ENCODE measurements around the gene KRTAP12-2.

KRTAP12-2 gene, protein sequence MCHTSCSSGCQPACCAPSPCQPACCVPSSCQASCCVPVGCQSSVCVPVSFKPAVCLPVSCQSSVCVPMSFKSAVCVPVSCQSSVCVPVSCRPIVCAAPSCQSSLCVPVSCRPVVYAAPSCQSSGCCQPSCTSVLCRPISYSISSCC

DNA sequence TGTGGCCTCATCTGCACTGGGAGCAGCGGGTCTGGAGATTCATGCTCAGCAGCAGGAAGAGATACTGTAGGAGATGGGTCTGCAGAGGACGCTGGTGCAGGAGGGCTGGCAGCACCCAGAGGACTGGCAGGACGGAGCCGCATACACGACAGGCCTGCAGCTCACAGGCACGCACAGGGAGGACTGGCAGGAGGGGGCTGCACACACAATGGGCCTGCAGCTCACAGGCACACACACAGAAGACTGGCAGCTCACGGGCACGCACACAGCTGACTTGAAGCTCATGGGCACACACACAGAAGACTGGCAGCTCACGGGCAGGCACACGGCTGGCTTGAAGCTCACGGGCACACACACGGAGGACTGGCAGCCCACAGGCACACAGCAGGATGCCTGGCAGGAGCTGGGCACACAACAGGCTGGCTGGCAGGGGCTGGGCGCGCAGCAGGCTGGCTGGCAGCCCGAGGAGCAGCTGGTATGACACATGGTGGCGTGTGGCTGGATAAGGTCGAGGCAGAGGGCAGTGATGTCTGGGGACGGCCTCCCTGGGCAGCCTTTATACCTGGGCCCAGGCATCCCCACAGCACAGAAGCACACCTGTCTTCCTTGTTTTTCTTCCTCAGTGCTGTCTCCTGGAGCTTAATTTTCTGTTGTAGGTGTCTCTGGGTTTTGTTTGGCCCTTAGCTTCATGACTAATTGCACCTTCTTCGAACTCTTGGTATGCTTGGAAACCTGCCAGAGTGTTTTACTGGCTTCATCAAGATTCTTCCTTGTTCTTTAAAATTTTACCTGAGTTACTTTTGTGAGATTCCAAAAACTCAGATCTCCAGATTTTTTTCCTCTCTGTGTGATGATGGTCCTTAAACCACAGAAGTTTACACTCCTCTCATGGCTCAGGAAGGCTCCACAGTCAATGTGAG lies at the start of gene KRTAP12-2:
KRTAP12-2 (minus strand) TSS at position 527 of the 920 bp plus-strand sequence; CDS start at position 486, 41 bp downstream.
- Histone ChIP-seq H3K9me3 (no peaks in the 10 kb centered on the region), H3K36me3 (replicated peaks) (no peaks in the 10 kb centered on the region), H3K4me3 (no peak within 1 kb of the TSS), H3K27me3 (ENCODE audit: low read depth) (0 out of 2 replicates have a peak, but pooled peaks cover 1% of the 10 kb centered on the region), H3K4me1 (no peaks in the 10 kb centered on the region)
- in situ Hi-C loops (cut with MboI; ENCODE audit: low sequenced_read_pairs) = no loop called here
- no peak for DNase-seq (ENCODE audit: low spot score in 2 of 2)

DNA sequence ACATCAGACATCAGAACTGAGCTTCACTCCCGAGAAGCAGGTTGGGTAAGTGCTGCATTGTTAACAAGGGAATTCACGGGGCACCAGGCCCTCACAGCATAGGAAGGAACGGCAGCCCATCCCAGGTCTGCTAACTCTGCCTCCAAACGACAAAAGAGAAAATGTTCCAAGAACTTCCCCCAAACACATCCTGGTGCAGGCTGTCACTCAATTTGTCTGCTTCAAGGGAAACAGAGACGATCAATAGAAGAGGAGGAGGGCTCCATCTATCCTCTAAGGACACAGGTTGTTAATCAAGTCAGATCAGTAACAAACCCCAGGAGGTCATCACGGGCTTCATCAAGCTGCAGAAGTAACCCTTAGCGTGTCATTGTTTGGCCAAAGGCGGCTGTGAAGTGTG lies 48.2 kb upstream of the KRTAP12-2 start:
- DNase-seq (ENCODE audit: low spot score in 2 of 2) = no peak
- Histone ChIP-seq H3K36me3 (replicated peaks) (no peaks in the 10 kb centered on the region), H3K27me3 (ENCODE audit: low read depth) (peaks cover 42% of the 10 kb centered on the region), H3K4me1 (no peaks in the 10 kb centered on the region), H3K9me3 (no peaks in the 10 kb centered on the region; the same call in 1 of the 2 replicates), H3K4me3 (no peak overlapping the region)
- in situ Hi-C loops (cut with MboI; ENCODE audit: low sequenced_read_pairs) = no loop called here

DNA sequence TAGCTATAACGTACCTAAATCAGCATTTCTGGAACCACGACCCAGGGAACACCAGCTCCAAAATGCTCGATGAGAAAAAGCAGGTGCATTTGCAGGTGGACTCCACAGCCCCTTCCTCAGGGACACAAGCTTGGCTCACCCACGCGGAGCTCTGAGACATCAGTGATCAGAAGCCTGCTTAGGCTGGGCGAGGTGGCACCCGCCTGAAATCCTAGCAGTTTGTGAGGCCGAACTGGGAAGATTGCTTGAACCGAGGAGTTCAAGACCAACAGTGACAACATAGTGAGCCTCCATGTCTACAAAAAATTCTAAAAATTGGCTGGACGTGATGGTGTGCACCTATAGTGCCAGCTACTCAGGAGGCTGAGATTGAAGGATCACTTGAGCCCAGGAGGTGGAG lies 47.1 kb upstream of the KRTAP12-2 start:
- Histone ChIP-seq H3K9me3 (no peaks in the 10 kb centered on the region; the same call in 1 of the 2 replicates), H3K4me1 (no peaks in the 10 kb centered on the region), H3K36me3 (replicated peaks) (no peaks in the 10 kb centered on the region), H3K4me3 (no peak overlapping the region), H3K27me3 (ENCODE audit: low read depth) (peaks cover 49% of the 10 kb centered on the region)
- DNase-seq (ENCODE audit: low spot score in 2 of 2) = peak in 1 of 2 experiments; percentile 1
- in situ Hi-C loops (cut with MboI; ENCODE audit: low sequenced_read_pairs) = no loop called here

DNA sequence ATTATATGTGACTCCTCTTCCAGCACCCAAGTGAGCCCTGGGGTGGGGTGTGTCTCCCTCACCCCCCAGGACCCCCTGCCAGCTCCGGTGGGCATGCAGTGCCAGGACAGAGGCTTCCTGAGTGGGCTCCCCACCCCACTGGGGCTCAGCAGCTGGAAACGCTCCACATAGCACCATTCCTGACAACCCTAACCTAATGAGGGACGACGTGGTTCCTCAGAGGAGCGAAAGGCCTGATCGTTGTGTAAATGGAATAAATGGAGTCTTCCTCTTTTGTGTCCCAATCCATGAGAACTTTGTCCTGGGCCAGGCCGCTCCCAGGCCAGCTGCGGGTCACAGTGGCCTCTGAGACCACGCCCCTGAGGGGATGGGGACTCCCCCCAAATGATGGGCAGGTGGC lies 46.4 kb upstream of the KRTAP12-2 start:
- Histone ChIP-seq H3K27me3 (ENCODE audit: low read depth) (peaks cover 56% of the 10 kb centered on the region), H3K36me3 (replicated peaks) (no peaks in the 10 kb centered on the region), H3K4me3 (no peak overlapping the region), H3K4me1 (no peaks in the 10 kb centered on the region), H3K9me3 (no peaks in the 10 kb centered on the region)
- in situ Hi-C loops (cut with MboI; ENCODE audit: low sequenced_read_pairs) = no loop called here
- no peak for DNase-seq (ENCODE audit: low spot score in 2 of 2)

DNA sequence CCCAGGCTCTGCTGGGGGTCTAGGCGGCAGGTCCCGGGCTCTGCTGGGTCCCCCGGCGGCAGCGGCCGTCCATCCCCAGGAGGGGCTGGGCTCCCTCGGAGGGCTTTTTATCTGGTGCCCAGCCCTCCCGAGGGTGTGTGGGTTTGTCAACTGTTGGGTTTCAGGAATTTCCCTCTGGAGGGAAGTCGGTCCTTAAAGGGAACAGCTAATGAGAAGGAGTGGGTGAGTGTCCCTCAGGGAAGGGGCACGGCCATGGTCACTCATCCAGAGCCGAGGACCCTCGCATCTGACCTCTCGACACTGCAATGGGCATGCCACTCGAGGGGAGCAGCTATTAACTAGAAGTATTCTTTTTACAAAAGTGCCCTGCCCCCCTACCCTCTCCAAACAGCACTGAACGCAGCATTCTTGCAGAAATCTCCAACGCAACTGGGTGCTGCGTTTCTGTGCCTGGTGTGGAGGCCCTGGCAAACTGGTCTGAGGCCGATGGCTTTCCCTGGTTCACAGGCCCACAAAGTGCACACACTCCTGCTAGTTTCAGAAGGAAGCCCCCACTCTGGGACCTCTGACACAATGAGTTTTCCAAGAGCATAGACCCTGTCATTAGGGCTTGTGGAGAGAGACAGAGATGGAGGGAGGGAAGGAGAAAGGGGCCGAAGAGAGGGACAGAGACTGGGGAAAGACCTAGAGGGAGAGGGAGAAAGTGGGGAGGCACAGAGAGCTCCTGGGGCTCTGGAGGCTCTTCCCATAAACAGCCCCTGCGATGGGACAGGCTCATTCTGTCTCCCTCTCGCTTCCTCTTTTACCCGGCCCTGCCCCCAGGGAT lies 45.7 kb upstream of the KRTAP12-2 start:
- in situ Hi-C loops (cut with MboI; ENCODE audit: low sequenced_read_pairs) = no loop called here
- Histone ChIP-seq H3K27me3 (ENCODE audit: low read depth) (peaks cover 62% of the 10 kb centered on the region), H3K9me3 (no peaks in the 10 kb centered on the region), H3K4me1 (no peaks in the 10 kb centered on the region), H3K4me3 (no peak overlapping the region), H3K36me3 (replicated peaks) (no peaks in the 10 kb centered on the region)
- DNase-seq (ENCODE audit: low spot score in 2 of 2) = peak in 1 of 2 experiments; percentile 1

DNA sequence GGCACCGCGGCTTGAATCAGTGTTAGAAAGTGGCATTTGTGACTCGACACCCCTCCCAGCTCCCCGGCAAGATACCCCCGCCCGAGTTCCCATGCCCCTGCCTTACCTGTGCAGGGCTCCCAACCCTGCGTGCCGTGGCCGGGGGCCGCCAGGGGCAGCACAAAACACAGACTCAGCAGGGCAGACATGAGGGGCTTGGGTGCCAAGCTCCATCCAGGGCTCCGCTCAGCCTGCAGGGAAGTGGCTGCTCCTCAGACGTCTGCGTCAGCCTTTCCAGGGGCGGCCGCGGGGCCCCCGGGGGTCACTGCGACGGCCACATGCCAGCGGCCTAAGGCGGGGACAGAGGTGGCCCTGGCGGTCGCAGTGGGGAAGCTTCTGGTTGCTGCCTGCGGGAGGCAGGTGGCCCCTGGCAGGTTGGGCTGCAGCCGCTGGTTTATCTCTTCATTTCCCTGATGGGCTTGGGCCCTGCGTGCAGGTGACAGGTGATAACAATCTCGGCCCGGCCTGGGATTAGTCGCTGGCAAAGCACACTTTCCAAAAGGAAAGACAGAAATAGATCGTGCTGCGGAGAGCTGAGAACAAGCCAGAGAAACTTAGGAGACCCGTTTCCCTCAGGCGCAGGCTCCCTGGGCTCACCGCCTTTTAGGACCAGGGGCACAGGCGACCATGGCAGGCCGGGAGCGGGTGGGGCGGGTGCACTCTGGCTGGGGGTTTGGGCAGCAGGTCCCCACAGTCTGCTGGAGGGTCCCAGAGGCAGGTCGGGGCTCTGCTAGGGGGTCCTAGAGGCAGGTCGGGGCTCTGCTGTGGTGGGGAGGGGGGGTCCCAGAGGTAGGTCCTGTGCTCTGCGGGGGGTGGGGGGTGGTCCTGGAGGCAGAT lies 44.8 kb upstream of the KRTAP12-2 start, which contains the start of gene TSPEAR:
TSPEAR (minus strand) TSS at position 246 of the 876 bp plus-strand sequence; CDS start at position 188, 58 bp downstream.
- H3K4me1 ChIP-seq = no peaks in the 10 kb centered on the region
- no peaks in the 10 kb centered on the region for H3K9me3 ChIP-seq
- H3K4me3 ChIP-seq = no peak within 1 kb of the TSS
- peaks cover 66% of the 10 kb centered on the region for H3K27me3 ChIP-seq (ENCODE audit: low read depth)
- DNase-seq (ENCODE audit: low spot score in 2 of 2) = peak in 1 of 2 experiments; percentile 4
- H3K36me3 ChIP-seq (replicated peaks) = no peaks in the 10 kb centered on the region
- in situ Hi-C loops (cut with MboI; ENCODE audit: low sequenced_read_pairs) = no loop called here

DNA sequence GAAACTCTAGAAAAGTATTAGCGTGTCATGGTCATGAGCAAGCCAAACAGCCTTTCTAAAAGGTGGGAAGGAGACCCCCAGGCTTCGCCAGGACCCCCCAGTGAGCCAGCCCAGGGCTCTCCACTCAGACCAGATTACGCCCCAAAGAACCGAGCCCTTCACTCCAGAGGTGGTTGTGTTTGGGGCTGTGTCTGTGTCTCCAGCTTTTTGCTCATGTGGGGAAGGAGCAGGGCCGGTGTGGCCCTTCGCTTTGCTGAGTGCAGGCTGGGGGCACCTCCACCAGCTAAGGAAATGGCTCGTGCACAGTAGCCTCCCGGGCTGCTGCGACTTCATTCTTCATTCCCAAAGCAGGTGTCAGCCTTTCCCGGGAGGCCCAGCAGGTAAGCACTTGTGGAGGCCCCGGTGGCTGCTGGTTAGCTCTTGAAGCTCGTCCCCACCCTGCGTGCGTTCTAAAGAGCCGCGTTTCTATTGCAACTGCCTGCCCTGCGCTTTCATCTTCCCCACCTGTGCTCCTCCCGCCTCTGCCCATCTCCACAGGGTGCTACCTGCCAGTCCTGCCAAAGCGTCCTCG lies 44.1 kb upstream of the KRTAP12-2 start:
- Histone ChIP-seq H3K9me3 (no peaks in the 10 kb centered on the region), H3K27me3 (ENCODE audit: low read depth) (peaks cover 73% of the 10 kb centered on the region), H3K4me3 (no peak overlapping the region), H3K4me1 (no peaks in the 10 kb centered on the region), H3K36me3 (replicated peaks) (no peaks in the 10 kb centered on the region)
- DNase-seq (ENCODE audit: low spot score in 2 of 2) = peak in 1 of 2 experiments; percentile 5
- in situ Hi-C loops (cut with MboI; ENCODE audit: low sequenced_read_pairs) = no loop called here

DNA sequence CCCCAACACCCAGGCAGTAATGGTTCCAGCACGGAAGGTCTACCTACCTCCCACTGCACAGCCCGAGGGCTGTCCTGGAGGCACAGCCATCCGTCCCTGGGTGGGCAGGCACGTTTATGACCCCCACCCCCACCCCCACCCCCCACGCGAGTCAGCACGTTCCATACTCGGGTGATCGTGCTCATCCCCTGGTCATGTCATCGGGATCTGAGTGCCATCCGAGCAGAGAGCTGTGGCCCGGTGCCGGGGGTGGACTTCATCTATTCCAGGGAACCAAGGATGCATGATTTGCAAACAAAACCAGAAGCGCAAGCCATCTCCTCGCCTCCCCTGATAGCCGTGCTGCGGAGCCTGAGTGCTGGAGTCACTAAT lies 43.6 kb upstream of the KRTAP12-2 start:
- H3K27me3 ChIP-seq (ENCODE audit: low read depth) = peaks cover 75% of the 10 kb centered on the region
- H3K4me1 ChIP-seq = no peaks in the 10 kb centered on the region
- H3K4me3 ChIP-seq = no peak overlapping the region
- H3K36me3 ChIP-seq (replicated peaks) = no peaks in the 10 kb centered on the region
- no peaks in the 10 kb centered on the region for H3K9me3 ChIP-seq
- peak in 1 of 2 experiments; percentile 4 for DNase-seq (ENCODE audit: low spot score in 2 of 2)
- in situ Hi-C loops (cut with MboI; ENCODE audit: low sequenced_read_pairs) = no loop called here

DNA sequence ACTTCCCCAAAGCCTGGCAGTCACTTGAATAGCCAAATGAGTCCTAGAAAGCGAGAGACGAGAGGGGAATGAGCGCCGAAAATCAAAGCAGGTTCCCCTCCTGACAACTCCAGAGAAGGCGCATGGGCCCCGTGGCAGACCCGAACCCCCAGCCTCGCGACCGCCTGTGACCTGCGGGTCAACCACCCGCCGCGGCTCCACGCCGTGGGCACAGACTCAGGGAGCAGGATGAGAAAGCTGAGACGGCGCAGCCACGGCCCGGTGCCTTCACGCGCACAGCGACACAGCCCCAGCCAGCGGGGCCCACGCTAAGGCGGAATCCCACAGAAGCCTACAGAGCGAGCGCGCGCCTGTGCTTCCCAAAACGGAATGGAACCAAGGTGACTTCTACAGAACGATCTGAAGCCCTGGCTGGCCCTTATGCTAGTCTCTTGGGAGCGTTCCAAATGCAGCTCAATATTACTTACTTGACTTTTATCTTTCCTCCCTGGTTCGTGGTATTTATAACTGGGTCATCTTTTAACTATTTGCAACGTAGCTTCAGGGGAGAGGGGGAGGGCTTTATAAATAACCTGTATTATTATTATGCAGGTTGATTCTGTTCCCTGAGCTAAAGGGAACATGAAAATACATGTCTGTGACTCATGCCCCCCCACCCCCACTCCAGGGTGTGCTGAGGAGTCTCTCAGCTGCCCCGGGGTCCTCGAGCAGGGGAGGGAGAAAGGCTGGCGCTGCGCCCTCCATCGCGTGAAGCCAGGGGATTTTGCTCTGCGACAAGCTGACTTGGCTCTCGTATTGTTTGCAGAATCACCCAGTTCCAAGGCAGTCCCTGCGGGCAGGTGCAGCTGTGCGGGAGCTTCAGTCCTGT lies 42.9 kb upstream of the KRTAP12-2 start:
- DNase-seq (ENCODE audit: low spot score in 2 of 2) = peak in 1 of 2 experiments; percentile 18
- H3K4me3 ChIP-seq = no peak overlapping the region
- H3K36me3 ChIP-seq (replicated peaks) = no peaks in the 10 kb centered on the region
- peaks cover 78% of the 10 kb centered on the region for H3K27me3 ChIP-seq (ENCODE audit: low read depth)
- in situ Hi-C loops (cut with MboI; ENCODE audit: low sequenced_read_pairs) = loop anchor here (10.0 kb wide), 1 partner anchor 65 kb away; the partner anchor contains the start of gene KRTAP10-11
- no peaks in the 10 kb centered on the region for H3K9me3 ChIP-seq
- H3K4me1 ChIP-seq = no peaks in the 10 kb centered on the region

DNA sequence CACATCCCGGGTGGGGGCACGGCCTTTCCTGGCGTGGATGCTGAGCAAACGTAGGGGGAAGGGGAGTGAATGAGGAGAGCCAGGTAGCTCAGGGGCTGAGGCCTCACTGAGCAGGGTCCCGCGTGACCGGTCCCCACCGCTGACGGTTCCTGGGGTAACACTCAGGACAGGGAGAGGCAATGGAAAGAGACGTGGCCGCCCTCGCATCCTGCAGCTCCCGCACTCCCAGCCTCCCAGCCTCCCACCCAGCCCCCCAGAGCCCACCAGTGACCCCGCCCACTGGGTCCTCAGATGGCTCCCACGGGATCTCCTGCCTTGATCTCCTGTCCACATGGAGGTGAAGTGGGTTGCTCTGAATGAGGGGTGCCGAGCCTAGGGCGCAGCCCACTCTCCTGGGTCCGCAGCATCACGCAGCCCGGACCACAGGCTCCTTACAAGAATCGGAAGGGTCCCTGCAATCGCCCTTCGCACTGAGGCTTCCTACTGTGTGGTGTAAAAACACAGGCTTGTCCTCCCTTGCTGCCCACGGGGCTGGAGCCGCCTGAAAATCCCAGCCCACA lies 42.2 kb upstream of the KRTAP12-2 start:
- in situ Hi-C loops (cut with MboI; ENCODE audit: low sequenced_read_pairs) = loop anchor here (10.0 kb wide), 1 partner anchor 64 kb away; the partner anchor contains the start of gene KRTAP10-11
- no peaks in the 10 kb centered on the region for H3K9me3 ChIP-seq
- H3K4me1 ChIP-seq = no peaks in the 10 kb centered on the region
- DNase-seq (ENCODE audit: low spot score in 2 of 2) = no peak
- no peaks in the 10 kb centered on the region for H3K36me3 ChIP-seq (replicated peaks)
- peaks cover 80% of the 10 kb centered on the region for H3K27me3 ChIP-seq (ENCODE audit: low read depth)
- H3K4me3 ChIP-seq = no peak overlapping the region

DNA sequence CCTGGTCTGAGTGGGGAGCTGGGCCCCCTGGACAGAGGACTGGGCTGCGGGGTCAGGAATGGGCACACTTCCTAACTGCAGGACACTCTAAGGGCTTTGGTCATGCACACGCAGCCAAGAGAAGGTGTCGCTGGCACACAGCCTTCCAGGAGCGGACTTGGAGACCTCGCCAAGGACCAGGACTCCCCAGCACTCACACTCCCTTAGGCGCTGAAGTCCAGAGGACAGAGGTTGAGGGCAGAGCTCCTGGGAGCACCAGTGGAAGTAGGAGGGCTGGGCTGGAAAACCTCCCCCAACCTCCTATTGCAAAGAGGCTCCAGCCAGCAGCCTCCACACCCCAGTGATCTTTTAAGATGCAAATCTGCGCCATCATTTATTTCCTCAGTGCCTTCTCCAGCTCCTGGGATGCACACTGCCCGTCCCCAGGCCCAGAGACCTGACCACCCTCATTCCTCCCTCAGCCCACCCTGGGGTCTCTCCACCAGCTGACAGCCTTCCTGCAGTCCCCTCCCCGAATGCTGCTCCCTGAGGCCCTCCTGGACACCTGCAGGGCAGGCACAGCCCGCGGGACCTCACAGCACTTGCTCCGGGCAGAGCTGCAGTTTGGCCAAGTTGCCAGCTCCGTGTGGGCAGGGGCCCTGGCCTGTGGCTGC lies 41.6 kb upstream of the KRTAP12-2 start:
- H3K9me3 ChIP-seq = no peaks in the 10 kb centered on the region
- peak in 1 of 2 experiments; percentile 11 for DNase-seq (ENCODE audit: low spot score in 2 of 2)
- H3K27me3 ChIP-seq (ENCODE audit: low read depth) = peaks cover 78% of the 10 kb centered on the region
- in situ Hi-C loops (cut with MboI; ENCODE audit: low sequenced_read_pairs) = loop anchor here (10.0 kb wide), 1 partner anchor 64 kb away; the partner anchor contains the start of gene KRTAP10-11
- H3K4me1 ChIP-seq = no peaks in the 10 kb centered on the region
- no peaks in the 10 kb centered on the region for H3K36me3 ChIP-seq (replicated peaks)
- no peak overlapping the region for H3K4me3 ChIP-seq

Data from HAP-1 (cell line).